C4-2B (cell line): ENCODE data around the gene TRPV3.
"Not testable (repeated sequence)": the region's sequence is repeated elsewhere in the genome, so short reads cannot be mapped to it uniquely, and the experiment has no call there.

ENCODE experiments used
- H3K27ac ChIP-seq: fragments of 450-650 bp; 2 replicates; pipeline ENCODE4 v1.5.1; 2017
- CTCF ChIP-seq: fragments of 450-650 bp; conservative IDR thresholded peaks from 2 replicates; pipeline ENCODE4 v1.5.1; 2017; ENCODE audit warnings: mild to moderate bottlenecking
- ZFX ChIP-seq: fragments of 450-650 bp; IDR thresholded peaks from 2 replicates; pipeline ENCODE4 v1.6.1; 2017

Gene TRPV3

GRCh38 chr17:3589784-3590183 lies 32.2 kb upstream of the TRPV3 start:
- H3K27ac ChIP-seq, result no peak overlapping the region
- no peak for TF ChIP-seq CTCF
- no peak for TF ChIP-seq ZFX

GRCh38 chr17:3585826-3586225 lies 28.2 kb upstream of the TRPV3 start:
- H3K27ac ChIP-seq, result no peak overlapping the region

GRCh38 chr17:3583456-3583855 lies 25.8 kb upstream of the TRPV3 start:
- TF ChIP-seq CTCF (no peak), ZFX (no peak)
- H3K27ac ChIP-seq, result no peak overlapping the region

More at GRCh38 chr17:3585826-3586225, 28.2 kb upstream of the TRPV3 start:
- no peak for TF ChIP-seq CTCF
- TF ChIP-seq ZFX, result no peak

- TF ChIP-seq CTCF (no peak), ZFX (no peak)
- no peak overlapping the region for H3K27ac ChIP-seq
Observed at GRCh38 chr17:3582915-3583314, 25.3 kb upstream of the TRPV3 start.

- not testable (repeated sequence) for H3K27ac ChIP-seq
Observed at GRCh38 chr17:3578667-3579066, 21.1 kb upstream of the TRPV3 start.

- H3K27ac ChIP-seq, result no peak overlapping the region
- no peak for TF ChIP-seq CTCF
Observed at GRCh38 chr17:3576970-3577369, 19.4 kb upstream of the TRPV3 start.

- H3K27ac ChIP-seq, result no peak overlapping the region
- TF ChIP-seq CTCF (no peak), ZFX (no peak)
Observed at GRCh38 chr17:3575511-3575910, 17.9 kb upstream of the TRPV3 start.

- no peak for TF ChIP-seq ZFX
- TF ChIP-seq CTCF, result no peak
- H3K27ac ChIP-seq, result no peak overlapping the region
Observed at GRCh38 chr17:3574231-3574630, 16.6 kb upstream of the TRPV3 start.
